GM18870 (cell line): ENCODE measurements around the gene GARIN1A.
"Not testable (repeated sequence)": the region's sequence is repeated elsewhere in the genome, so short reads cannot be mapped to it uniquely, and the experiment has no call there.

Source experiments
- ATAC-seq: cut with Tn5 transposase; IDR thresholded peaks from one replicate; pipeline ENCODE4 v1.9.1; 2021; ENCODE audit warnings: moderate library complexity; ENCODE audit not compliant: unreplicated experiment

GARIN1A gene

DNA sequence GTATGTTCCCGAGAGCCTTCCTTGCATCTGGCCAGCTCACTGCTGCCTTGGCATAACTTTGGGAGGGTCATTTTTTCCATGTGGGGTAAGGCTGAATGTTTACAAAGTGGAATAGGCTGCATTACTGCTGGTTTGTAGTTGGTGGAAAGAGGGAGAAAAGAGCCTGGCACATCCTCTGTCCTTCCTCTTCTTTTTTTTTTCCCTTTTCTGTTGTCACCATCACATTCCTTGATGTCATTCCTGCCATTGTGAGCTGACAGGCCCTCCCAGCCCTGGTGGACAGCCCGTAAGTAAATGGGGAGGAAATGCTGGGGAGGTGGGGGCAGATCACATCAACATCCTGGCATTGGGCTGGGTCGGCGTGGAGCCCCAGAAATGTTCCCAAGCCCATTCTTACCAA, at the start of gene GARIN1A:
Gene GARIN1A, plus strand, starts transcription at position 301 of the 400 bp plus-strand sequence. CDS start 106 bp downstream, outside the sequence.
- ATAC-seq = no peak

DNA sequence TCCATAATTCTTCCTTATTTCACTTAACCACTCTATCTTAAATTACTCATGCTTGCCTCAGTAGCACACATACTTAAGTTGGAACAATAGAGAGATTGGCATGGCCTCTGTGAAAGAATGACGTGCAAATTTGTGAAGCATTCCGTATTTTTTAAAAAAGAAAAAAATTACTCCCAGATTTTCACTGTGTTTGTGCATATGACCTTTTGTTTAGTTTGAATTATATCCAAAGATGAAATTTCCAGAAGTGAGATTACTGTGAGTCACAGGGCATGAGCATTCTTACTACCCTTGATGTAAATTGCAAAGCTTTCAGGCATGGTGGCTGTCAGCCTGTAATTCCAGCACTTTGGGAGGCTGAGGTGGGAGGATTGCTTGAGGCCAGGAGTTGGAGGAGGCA, 45.0 kb upstream of the GARIN1A start:
- not testable (repeated sequence) for ATAC-seq

DNA sequence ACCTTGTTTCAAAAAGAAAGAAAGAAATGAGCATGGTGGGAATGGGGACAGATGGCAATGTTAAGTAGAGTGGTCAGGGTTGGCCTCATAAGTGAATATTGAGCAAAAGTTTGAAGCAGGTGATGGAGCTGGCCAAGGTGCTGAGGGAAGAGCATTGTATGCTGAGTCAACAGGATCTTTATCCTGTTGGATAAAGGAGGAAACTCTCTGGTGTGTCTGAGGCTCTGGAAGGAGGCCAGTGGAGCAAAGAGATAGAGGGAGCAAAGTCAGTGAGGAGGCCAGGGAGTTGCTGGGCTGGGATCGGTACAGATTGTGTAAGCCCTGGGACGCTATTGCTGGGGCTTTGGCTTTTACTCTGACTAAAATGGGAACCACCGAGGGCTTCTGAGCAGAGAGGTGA, 38.2 kb upstream of the GARIN1A start:
- not testable (repeated sequence) for ATAC-seq

DNA sequence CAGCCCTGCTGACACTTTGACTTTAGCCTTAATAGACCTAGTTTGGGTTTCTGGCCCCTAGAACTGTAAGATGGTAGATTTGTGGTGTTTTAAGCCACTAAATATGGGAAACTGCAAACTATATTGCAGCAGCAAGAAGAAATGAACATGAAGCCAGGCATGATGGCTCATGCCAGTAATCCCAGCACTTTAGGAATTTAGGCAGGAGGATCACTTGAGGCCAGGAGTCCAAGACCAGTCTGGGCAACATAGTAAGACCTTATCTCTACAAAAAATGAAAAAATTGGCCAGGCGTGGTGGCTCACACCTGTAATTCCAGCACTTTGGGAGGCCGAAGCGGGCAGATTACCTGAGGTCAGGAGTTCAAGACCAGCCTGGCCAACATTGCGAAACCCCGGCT, 26.9 kb upstream of the GARIN1A start:
- not testable (repeated sequence) for ATAC-seq

DNA sequence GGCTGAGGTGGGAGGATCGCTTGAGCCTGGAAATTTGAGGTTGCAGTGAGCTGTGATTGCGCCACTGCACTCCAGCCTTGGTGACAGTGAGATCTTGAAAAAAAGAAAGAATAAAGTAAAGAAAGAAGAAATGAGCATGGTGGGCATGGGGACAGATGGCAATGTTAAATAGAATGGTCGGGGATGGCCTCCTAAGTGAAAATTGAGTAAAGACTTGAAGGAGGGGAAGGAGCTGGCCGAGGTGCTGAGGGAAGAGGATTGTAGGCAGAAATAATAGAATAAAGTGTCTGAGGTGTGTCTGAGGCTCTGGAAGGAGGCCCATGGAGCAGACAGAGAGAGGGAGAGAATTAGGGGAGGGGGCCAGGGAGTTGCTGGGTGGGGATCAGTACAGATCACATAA, 26.2 kb upstream of the GARIN1A start:
- ATAC-seq = not testable (repeated sequence)

DNA sequence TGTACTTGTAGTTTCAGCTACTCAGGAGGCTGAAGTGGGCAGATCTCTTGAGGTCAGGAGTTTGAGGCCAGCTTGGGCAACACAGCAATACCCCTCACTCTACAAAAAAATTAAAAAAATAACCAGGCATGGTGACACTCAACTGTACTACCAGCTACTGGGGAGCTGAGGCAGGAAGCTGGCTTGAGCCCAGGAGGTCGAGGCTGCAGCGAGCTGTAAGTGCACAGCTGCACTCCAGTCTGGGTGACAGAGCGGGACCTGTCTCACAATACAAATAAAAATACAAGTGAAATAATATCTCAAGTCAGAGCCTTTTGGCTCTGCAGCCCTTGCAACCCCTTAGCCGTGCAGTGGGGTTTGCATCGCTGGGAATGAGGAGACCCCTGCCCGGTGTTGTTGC, 25.2 kb upstream of the GARIN1A start:
- not testable (repeated sequence) for ATAC-seq

DNA sequence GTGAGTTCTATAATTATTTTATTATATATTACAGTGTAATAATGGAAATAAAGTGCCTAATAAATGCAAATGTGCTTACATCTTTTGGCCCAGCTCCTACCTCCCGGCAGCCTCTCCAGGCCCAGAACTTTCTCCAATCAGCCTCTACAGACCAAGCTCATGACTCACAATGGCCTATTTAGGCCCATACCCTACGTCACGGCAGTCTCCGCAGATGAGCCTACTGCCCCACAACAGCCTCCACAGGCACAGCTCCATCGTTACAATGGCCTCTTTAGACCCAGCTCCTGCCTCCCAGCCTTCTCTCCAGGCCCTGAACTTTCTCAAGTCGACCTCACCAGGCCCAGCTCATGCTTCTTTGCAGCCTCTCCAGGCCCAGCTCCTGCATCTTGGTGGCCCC, 21.0 kb upstream of the GARIN1A start:
- not testable (repeated sequence) for ATAC-seq

DNA sequence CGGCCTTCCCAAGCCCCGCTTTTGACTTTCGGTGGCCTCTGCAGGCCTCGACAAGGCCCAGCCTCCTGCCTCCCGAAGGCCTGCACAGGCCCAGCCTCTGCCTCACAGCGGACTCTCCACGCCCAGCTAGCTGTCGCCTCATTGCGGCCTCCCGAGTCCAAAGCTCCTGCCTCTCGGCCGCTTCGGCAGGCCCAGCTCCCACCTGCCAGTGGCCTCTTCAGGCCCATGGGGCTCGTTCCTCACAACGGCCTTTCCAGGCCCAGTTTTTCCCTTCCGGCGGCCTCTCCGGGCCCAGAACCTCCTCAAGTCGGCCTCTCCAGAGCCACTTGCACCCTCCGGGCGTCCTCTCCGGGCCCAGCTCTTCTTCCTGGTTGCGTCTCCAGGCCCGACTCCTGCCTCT, 19.5 kb upstream of the GARIN1A start:
- ATAC-seq = not testable (repeated sequence)

DNA sequence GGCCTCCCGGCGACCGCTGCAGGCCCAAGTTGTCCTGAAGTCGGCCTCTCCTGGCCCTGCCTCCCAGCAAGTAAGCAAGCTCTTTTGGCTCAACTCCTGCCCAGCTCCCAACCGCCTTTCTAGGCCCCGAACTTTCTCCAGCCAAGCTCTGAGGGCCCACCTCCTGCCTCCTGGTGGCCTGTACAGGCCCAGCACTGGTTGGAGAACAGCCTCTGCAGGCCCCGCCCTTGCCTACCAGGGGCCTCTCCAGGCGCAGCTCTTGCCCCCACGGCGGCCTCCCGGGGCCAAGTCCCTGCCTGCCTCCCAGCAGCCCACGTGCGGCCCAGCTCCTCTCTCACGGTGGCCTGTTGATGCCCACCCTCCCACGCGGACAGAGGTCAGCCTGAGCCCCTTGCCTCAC, 18.9 kb upstream of the GARIN1A start:
- ATAC-seq = not testable (repeated sequence)

DNA sequence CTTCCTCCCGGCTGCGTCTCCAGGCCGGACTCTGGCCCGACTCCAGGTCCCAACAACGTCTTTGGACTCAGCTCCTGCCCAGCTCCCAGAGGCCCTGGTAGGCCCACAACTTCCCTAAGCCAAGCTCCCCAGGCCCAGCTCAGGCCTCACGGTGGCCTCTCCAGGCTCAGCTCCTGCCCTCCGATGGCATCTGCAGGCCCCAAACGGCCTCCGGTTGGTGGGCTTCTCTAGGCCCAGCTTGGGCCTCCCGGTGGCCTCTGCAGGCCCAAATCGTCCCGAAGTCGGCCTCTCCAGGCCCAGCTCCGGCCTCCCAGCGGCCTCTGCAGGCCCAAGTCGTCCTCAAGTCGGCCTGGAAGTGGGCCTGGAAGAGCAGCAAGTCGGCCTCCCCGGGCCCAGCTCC, 18.0 kb upstream of the GARIN1A start:
- not testable (repeated sequence) for ATAC-seq

DNA sequence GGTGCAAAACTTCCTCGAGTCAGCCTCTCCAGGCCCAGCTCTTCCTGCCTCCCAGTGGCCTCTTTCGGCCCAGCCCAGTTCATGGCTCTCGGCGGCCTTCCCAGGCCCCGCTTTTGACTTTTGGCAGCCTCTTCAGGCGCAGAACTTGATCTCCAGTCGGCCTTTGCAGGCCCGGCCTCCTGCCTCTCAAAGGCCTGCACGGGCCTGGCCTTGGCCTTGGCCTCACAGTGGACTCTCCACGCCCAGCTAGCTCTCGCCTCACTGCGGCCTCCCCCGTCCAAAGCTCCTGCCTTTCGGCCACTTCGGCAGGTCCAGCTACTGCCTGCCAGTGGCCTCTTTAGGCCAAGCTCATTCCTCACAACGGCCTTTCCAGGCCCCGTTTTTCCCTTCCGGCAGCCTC, 17.6 kb upstream of the GARIN1A start:
- ATAC-seq = not testable (repeated sequence)

DNA sequence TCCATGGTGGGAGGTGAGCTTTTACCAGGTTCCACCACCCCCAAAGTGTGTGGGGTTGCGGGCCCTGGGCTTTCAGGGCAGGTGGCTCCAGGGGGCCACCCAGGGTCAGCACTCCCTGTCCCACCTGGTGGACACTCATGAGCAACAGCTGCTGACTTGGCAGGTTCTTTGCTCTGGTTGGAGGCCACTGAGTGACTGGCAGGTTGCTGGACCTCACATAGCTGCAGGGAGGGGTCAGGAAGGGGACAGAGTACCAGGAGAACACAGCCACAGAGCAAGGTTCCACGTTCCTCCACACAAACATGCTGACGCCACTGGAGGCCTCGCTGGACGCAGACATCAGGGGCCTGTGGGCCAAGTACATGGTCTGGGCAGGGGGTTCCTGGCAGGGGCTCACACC, 13.7 kb upstream of the GARIN1A start:
- not testable (repeated sequence) for ATAC-seq

DNA sequence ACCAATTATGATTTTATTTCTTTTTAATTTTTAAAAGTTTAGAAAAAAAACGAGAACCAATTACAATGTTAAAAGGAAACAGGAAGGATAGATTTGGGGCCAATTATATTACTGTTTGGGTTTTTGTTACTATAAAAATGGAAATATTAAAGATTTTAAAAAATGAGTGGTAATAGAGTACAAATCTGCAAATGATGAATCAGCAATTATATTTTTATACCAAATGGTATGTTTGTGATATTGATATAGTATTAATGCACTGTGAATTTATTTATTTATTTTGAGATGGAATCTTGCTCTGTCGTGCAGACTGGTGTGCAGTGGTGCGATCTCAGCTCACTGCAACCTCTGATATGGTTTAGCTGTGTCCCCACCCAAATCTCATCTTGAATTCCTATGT, 11.5 kb upstream of the GARIN1A start:
- no peak for ATAC-seq

DNA sequence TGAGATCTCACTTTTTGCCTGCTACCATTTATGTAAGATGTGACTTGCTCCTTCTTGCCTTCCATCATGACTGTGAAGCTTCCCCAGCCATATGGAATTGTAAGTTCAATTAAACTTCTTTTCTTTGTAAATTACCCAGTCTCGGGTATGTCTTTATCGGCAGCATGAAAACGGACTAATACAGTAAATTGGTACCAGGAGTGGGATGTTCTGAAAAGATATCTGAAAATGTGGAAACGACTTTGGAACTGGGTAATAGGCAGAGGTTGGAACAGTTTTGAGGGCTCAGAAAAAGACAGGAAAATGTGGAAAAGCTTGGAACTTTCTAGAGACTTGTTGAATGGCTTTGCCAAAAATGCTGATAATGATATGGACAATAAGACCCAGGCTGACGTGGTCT, 10.6 kb upstream of the GARIN1A start:
- ATAC-seq = no peak

DNA sequence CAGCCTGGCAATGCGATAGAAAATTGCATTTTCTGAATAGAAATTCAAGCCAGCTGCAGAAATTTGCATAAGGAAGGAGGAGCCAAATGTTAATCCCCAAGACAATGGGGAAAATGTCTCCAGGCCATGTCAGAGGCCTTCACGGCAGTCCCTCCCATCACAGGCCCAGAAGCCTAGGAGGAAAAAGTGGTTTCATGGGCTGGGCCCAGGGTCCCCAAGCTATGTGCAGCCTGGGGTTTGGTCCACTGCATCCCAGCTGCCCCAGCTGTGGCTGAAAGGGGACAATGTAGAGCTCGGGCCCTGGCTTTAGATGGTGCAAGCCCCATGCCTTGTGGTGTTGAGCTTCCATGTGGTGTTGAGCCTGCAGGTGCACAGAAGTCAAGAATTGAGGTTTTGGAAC, 10.0 kb upstream of the GARIN1A start:
- no peak for ATAC-seq

DNA sequence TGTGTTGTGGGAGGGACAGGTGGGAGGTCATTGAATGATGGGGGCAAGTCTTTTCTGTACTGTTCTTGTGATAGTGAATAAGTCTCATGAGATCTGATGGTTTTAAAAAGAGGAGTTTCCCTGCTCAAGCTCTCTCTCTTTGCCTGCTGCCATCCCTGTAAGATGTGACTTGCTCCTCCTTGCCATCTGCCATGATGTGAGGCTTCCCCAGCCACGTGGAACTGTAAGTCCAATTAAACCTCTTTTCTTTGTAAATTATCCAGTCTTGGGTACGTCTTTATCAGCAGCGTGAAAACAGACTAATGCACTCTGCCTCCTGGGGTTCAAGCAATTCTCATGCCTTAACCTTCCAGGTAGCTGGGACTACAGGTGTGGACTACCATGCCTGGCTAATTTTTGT, 8.9 kb upstream of the GARIN1A start:
- not testable (repeated sequence) for ATAC-seq

DNA sequence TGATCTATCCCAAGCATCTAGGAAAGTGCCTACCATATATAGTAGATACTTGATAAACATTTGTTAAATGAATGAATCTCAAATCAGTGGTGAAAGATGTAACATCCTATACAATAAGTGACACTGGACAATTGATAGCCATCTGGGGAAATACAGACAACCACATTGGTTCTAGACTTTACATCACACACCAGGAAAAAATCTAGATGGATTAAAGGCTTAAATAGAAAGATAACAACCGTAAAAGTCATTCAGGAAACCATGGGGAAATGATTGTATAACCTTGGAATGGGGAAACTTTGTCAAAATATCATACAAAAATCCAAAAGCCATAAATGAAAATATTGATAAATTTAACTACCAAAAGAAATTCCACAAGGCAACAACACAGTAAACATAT, 7.0 kb upstream of the GARIN1A start:
- no peak for ATAC-seq

DNA sequence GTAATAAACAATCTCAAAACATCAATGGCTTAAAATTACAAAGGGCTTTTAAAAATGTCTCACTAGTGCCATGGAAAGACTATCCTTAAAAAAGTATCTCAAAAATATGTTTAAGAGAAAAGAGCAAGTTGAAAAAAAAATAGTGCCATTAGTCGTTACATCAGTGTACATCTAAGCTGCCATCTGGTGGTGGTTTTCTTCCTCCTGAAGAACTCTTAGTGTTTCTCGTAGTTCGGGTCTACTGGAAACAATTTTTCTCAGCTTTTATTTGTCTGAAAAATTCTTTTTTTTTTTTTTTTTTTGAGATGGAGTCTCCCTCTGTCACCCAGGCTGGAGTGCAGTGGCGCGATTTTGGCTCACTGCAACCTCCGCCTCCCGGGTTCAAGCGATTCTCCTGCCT, 5.9 kb upstream of the GARIN1A start:
- no peak for ATAC-seq

DNA sequence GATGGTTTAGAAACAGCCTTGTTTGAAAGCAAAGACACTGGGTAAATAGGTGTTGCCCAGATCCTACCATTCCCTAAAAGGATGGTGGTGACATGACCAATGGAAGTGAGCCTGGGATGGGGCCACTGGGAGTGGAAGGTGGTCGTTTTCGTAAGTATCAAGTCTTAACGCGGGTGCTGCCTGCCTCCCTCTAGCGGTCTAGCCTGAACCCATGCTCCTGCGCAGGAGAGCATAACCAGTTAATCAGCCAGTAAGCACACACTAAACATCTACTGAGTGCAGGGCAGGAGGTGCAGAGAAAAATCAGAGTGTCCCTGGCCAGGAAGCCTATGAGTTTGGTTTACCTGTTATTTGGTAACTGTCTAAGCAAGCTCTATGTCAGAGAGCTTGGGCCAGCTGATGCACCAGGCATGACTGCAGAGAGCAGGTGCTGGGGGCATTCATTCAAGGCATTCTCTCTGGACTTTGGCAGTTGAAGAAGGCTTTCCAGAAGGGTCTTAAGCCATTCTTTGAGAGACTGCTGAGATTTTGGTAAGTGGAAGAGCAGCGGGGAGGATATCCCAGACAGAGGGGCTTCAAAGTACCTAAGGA, 930 bp downstream of the GARIN1A start:
- no peak for ATAC-seq

DNA sequence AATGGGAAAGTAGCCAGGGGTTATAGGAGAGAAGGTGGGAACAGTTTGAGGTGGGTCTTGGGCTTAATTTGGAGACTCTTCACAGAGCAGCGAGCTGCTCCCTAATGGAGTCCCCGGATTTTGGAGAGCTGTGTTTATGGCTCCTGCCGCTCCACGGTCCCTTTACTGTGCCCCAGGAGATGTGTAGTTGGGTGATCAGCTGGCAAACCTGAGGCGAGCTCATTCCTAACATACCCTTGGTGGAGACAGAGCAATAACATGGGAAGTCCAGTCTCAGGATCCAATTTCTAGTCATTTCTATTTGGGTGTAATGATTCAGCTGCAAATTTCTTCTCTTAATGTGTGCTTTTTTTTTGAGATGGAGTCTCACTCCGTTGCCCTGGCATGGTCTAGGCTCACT, 1.5 kb downstream of the GARIN1A start:
- no peak for ATAC-seq

DNA sequence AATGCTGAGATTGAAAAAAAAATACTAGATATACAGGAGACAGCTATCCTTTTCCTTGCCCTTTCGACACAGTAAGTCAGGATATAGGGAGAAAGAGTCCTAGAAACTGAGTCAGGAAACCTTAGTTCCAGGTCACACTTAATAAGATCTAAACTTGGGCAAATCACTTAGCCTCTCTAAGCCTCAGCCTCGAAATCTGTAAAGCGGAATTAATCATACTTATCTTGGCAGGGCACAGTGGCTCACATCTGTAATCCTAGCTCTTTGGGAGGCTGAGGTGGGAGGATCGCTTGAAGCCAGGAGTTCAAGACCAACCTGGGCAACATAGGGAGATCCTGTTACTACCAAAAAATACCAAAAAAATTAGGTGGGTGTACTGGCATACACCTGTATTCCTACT, 4.6 kb downstream of the GARIN1A start:
- ATAC-seq = no peak

DNA sequence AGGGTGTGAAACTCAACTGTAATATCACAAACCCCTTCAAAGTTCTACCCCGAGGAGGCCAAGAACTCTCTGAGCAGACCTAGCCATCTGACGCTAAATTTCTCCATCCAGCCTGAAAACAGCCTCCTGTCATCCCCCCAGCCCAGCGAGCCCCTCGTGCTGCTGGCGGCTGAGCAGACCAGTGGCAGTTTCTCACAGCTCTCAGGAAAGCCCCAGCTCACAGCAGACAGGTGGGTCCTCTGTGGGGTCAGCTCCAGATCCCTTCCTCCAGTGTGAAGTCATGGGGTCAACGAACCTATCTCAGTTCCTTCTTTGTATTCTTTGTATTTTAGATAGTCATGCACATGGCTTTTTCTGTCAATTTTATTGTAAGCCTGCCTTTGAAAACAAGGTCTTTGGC, 7.8 kb downstream of the GARIN1A start:
- ATAC-seq = no peak

DNA sequence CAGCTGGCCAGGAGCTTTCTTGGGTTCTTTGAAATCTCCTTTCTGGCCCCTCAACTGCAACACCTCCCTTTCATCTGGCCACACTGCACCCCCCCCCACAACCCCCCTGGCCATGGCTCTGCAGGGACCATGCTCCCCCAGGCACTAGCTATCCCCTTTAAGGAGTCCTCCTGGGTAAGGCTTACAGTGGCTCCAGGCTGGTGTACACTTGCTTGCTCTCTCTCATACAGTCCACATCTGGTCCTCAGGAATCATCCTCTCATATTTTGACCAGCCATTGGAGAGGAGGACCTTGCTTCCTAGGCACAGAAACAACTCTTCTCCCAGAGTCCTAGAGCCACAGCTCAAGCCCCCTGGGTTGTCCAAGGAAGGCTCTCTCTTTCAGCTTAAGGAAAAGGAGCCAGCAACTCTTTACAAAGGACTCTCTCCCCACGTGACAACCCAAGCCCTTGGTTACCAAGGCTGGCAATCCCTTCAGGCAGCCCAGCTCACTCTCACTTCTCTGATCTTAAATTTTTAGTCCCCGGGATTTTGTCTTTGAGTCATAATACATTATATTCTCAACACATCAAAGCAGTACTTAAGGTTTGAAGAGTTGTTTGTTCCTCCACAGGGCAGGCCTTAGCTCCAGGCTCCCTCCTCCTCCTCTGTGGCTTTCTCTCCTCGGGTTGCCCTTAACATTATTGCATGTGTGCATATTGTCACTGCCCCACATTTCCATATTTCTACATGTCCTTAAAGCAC, 9.9 kb downstream of the GARIN1A start:
- no peak for ATAC-seq
